Neural cell (in vitro differentiated cells): ENCODE data around the gene MAML3. TPM values are rescaled to one million over a fixed set of nuclear protein-coding genes. Genes with fewer than 3 reads are reported as not detected.

Experiments
- H2AFZ ChIP-seq: fragments of 200-600, 300-800 bp; sonication (generic), shearing (Covaris generic); 2 replicates; pipeline ENCODE4 v1.6.0; 2014; ENCODE audit warnings: low read depth, mild to moderate bottlenecking, antibody characterized with exemption, low read length, moderate library complexity
- H3F3A ChIP-seq: fragments of 200-600 bp; shearing (Covaris generic); 2 replicates; pipeline ENCODE4 v1.6.1; 2016; ENCODE audit warnings: mild to moderate bottlenecking, moderate library complexity, mixed read lengths, antibody characterized with exemption, low read length; ENCODE audit not compliant: insufficient read depth, poor library complexity, severe bottlenecking
- H3K27ac ChIP-seq: fragments of 200-600, 300-800 bp; sonication (generic), shearing (Covaris generic); 2 replicates; pipeline ENCODE4 v1.5.1; 2014; ENCODE audit warnings: mild to moderate bottlenecking, low read length, moderate library complexity
- H3K27me3 ChIP-seq: fragments of 300-800, 200-600 bp; sonication (generic), shearing (Covaris generic); 2 replicates; pipeline ENCODE4 v1.6.0; 2014; ENCODE audit warnings: mild to moderate bottlenecking, low read depth, low read length, moderate library complexity; ENCODE audit not compliant: insufficient read depth
- H3K36me3 ChIP-seq: fragments of 300-800, 200-600 bp; sonication (generic), shearing (Covaris generic); 2 replicates; pipeline ENCODE4 v1.5.1; 2014; ENCODE audit warnings: mild to moderate bottlenecking, antibody characterized with exemption, low read length, moderate library complexity; ENCODE audit not compliant: insufficient read depth
- H3K4me2 ChIP-seq: fragments of 300-800, 200-600 bp; sonication (generic), shearing (Covaris generic); 2 replicates; pipeline ENCODE4 v1.6.0; 2014; ENCODE audit warnings: mild to moderate bottlenecking, low read length
- H3K4me3 ChIP-seq: fragments of 300-800, 200-600 bp; sonication (generic), shearing (Covaris generic); 2 replicates; pipeline ENCODE4 v1.5.1; 2014; ENCODE audit warnings: mild to moderate bottlenecking, low read length, moderate library complexity
- H3K79me2 ChIP-seq: fragments of 200-600 bp; shearing (Covaris generic); replicated peaks from 2 replicates; pipeline ENCODE4 v1.6.0; 2014; ENCODE audit warnings: mild to moderate bottlenecking, low read length, moderate library complexity; ENCODE audit not compliant: insufficient read depth
- H3K9ac ChIP-seq: fragments of 300-800, 200-600 bp; sonication (generic), shearing (Covaris generic); 2 replicates; pipeline ENCODE4 v1.6.1; 2016; ENCODE audit warnings: mild to moderate bottlenecking, low read length, mixed read lengths
- H3K9me2 ChIP-seq: fragments of 200-600 bp; shearing (Covaris generic); 2 replicates; pipeline ENCODE4 v1.6.1; 2016; ENCODE audit warnings: mild to moderate bottlenecking, low read length, mixed read lengths; ENCODE audit not compliant: insufficient read depth
- H3K9me3 ChIP-seq: fragments of 200-600, 300-800 bp; sonication (generic), shearing (Covaris generic); 2 replicates; pipeline ENCODE4 v1.6.1; 2016; ENCODE audit warnings: mild to moderate bottlenecking, mixed run types, low read length, moderate library complexity, mixed read lengths
- H4K20me1 ChIP-seq: fragments of 200-600 bp; shearing (Covaris generic); 2 replicates; pipeline ENCODE4 v1.6.1; 2016; ENCODE audit warnings: mild to moderate bottlenecking, mixed run types; ENCODE audit not compliant: insufficient read depth
- EP300 ChIP-seq: fragments of 450-650 bp; conservative IDR thresholded peaks from 2 replicates; pipeline ENCODE4 v1.6.1; 2014; ENCODE audit warnings: antibody characterized with exemption, mild to moderate bottlenecking, moderate library complexity; ENCODE audit not compliant: poor library complexity, severe bottlenecking
- EZH2 ChIP-seq: fragments of 200-600, 300-800 bp; shearing (Covaris generic), sonication (generic); IDR thresholded peaks from 2 replicates; pipeline ENCODE4 v1.6.1; 2014; ENCODE audit warnings: antibody characterized with exemption, low read length, borderline replicate concordance, mild to moderate bottlenecking; ENCODE audit not compliant: insufficient read depth, poor library complexity, severe bottlenecking
- MXI1 ChIP-seq: fragments of 450-650 bp; conservative IDR thresholded peaks from 2 replicates; pipeline ENCODE4 v1.6.1; 2014; ENCODE audit warnings: antibody characterized with exemption, mild to moderate bottlenecking; ENCODE audit not compliant: poor library complexity, severe bottlenecking
- POLR2AphosphoS5 ChIP-seq: IDR thresholded peaks from 2 replicates; pipeline ENCODE4 v1.6.1; 2012
- RAD21 ChIP-seq: fragments of 450-650 bp; conservative IDR thresholded peaks from 2 replicates; pipeline ENCODE4 v1.6.1; 2014; ENCODE audit warnings: antibody characterized with exemption, mild to moderate bottlenecking, moderate library complexity
- REST ChIP-seq: IDR thresholded peaks from 2 replicates; pipeline ENCODE4 v1.6.1; 2012; ENCODE audit warnings: borderline replicate concordance
- SMC3 ChIP-seq: fragments of 450-650 bp; conservative IDR thresholded peaks from 2 replicates; pipeline ENCODE4 v1.6.1; 2014; ENCODE audit warnings: antibody characterized with exemption, mild to moderate bottlenecking, moderate library complexity; ENCODE audit not compliant: poor library complexity
- TAF1 ChIP-seq: IDR thresholded peaks from 2 replicates; pipeline ENCODE4 v1.6.1; 2012; ENCODE audit warnings: low read depth
- polyA plus RNA-seq: library from polyadenylated mRNA; depleted of rRNA; stranded (reverse); fragments of >200 nt; gene quantifications from 2 replicates; pipeline ENCODE4 v1.2.3, GENCODE V29; 2014
- TF ChIP-seq, protein P1 (sequence below): fragments of 450-650 bp; IDR thresholded peaks from 2 replicates; pipeline ENCODE4 v1.5.1; 2014; ENCODE audit warnings: antibody characterized with exemption, mild to moderate bottlenecking, moderate library complexity; ENCODE audit not compliant: poor library complexity, severe bottlenecking

Gene MAML3
- polyA plus RNA-seq, 1 donor from 2014 or later = 10.2 TPM

- Histone ChIP-seq H3K27ac (no peak overlapping the region), H3K27me3 (no peaks in the 10 kb centered on the region), H3K36me3 (no peaks in the 10 kb centered on the region), H3K79me2 (peaks cover 10% of the 10 kb centered on the region), H3K4me2 (no peak overlapping the region), H3K9me3 (no peaks in the 10 kb centered on the region), H3F3A (no peaks in the 10 kb centered on the region), H3K4me3 (no peak overlapping the region), H2AFZ (no peak overlapping the region), H4K20me1 (no peaks in the 10 kb centered on the region), H3K9me2 (no peaks in the 10 kb centered on the region), H3K9ac (no peak overlapping the region)
- no peak for TF ChIP-seq RAD21
- no peak for TF ChIP-seq REST
- TF ChIP-seq EP300 = no peak
Measured at GRCh38 chr4:140076307-140076706, 77.7 kb downstream of the MAML3 start.

- H3K4me2 ChIP-seq = no peak overlapping the region
- H3K36me3 ChIP-seq = no peaks in the 10 kb centered on the region
- no peak overlapping the region for H3K27ac ChIP-seq
- no peak overlapping the region for H3K9ac ChIP-seq
- H3F3A ChIP-seq = no peaks in the 10 kb centered on the region
- no peak overlapping the region for H3K4me3 ChIP-seq
- H3K27me3 ChIP-seq = no peaks in the 10 kb centered on the region
- H3K9me3 ChIP-seq = no peaks in the 10 kb centered on the region
- H4K20me1 ChIP-seq = no peaks in the 10 kb centered on the region
- no peak overlapping the region for H2AFZ ChIP-seq
- H3K79me2 ChIP-seq = peaks cover 8% of the 10 kb centered on the region
- TF ChIP-seq POLR2AphosphoS5 = no peak
- TF ChIP-seq RAD21 = no peak
- TF ChIP-seq, protein P1, sequence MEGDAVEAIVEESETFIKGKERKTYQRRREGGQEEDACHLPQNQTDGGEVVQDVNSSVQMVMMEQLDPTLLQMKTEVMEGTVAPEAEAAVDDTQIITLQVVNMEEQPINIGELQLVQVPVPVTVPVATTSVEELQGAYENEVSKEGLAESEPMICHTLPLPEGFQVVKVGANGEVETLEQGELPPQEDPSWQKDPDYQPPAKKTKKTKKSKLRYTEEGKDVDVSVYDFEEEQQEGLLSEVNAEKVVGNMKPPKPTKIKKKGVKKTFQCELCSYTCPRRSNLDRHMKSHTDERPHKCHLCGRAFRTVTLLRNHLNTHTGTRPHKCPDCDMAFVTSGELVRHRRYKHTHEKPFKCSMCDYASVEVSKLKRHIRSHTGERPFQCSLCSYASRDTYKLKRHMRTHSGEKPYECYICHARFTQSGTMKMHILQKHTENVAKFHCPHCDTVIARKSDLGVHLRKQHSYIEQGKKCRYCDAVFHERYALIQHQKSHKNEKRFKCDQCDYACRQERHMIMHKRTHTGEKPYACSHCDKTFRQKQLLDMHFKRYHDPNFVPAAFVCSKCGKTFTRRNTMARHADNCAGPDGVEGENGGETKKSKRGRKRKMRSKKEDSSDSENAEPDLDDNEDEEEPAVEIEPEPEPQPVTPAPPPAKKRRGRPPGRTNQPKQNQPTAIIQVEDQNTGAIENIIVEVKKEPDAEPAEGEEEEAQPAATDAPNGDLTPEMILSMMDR = no peak
- no peak for TF ChIP-seq EP300
- TF ChIP-seq TAF1 = no peak
- no peak for TF ChIP-seq EZH2
- no peak for TF ChIP-seq SMC3
- TF ChIP-seq MXI1 = no peak
- no peak for TF ChIP-seq REST
- H3K9me2 ChIP-seq = no peaks in the 10 kb centered on the region
Measured at GRCh38 chr4:140071806-140072205, 82.2 kb downstream of the MAML3 start.
